Esophagus (tissue), 2 donors: Measurements from ENCODE around the gene SLC9A6. TPM values are rescaled to one million over a fixed set of nuclear protein-coding genes. Genes with fewer than 3 reads are reported as not detected.

Experiments used
- H3K27ac ChIP-seq, 2 donors: one replicate each; pipeline ENCODE4 v1.5.1; 2013; ENCODE audit warnings: low read depth in 2 of 2, mild to moderate bottlenecking in 2 of 2, inconsistent platforms in 1 of 2, low read length in 1 of 2, moderate library complexity in 1 of 2
- H3K27me3 ChIP-seq, 2 donors: one replicate each; pipeline ENCODE4 v1.6.1; 2013; ENCODE audit warnings: low read length in 2 of 2, control low read depth in 1 of 2, mild to moderate bottlenecking in 1 of 2; ENCODE audit not compliant: insufficient read depth in 2 of 2, control insufficient read depth in 1 of 2
- H3K36me3 ChIP-seq, 2 donors: one replicate each; pipeline ENCODE4 v1.6.1; 2013; ENCODE audit warnings: low read length in 1 of 2; ENCODE audit not compliant: control insufficient read depth in 2 of 2, insufficient read depth in 2 of 2
- H3K4me1 ChIP-seq, 2 donors: one replicate each; pipeline ENCODE4 v1.6.1; 2013; ENCODE audit warnings: low read length in 1 of 2; ENCODE audit not compliant: control insufficient read depth in 2 of 2, insufficient read depth in 2 of 2
- H3K4me3 ChIP-seq, 2 donors: one replicate each; pipeline ENCODE4 v1.5.1; 2013; ENCODE audit warnings: low read length in 2 of 2, mild to moderate bottlenecking in 2 of 2, low read depth in 1 of 2, moderate library complexity in 1 of 2
- H3K9me3 ChIP-seq, 2 donors: one replicate each; pipeline ENCODE4 v1.6.1; 2013; ENCODE audit warnings: mild to moderate bottlenecking in 2 of 2, low read depth in 1 of 2, low read length in 1 of 2, moderate library complexity in 1 of 2; ENCODE audit not compliant: control insufficient read depth in 2 of 2, insufficient read depth in 1 of 2
- WGBS, 2 donors: extraction: QIAGEN DNeasy Blood & Tissue Kit; methylation state at CpG; one replicate each; pipeline ENCODE4 v1.1.7; 2013; 5-methylcytosine and 5-hydroxymethylcytosine counted together
- polyA plus RNA-seq, 2 donors: library from polyadenylated mRNA; stranded (reverse); fragments of 200-250 nt; gene quantifications; one replicate each; pipeline ENCODE4 v1.2.3, GENCODE V29; 2013
- donor health status: healthy with polysubstance abuse.
- donor health status: Bipolar disorder and iron deficiency.

Gene SLC9A6
- polyA plus RNA-seq, 2 donors = 6.6 to 7.2 TPM

DNA sequence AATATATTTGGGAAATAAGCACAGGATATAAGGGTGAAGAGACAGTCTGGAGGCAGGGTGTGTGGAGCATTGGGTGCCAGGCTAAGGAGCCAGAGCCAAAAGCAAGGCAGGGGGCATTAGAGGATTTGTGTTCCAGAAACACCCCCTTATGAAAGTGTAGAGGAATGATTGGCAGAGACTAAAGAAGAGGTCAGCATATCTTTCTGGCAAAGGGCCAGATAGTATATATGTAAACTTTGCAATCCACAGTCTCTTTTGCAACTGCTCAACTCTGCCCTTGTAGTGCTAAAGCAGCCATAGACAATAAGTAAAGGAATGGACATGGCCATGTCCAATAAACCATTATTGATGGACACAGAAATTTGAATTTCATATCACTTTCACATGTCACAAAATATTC lies 3.6 kb upstream of the SLC9A6 start:
- Histone ChIP-seq H3K9me3 (no peaks in the 10 kb centered on the region), H3K4me1 (no peaks in the 10 kb centered on the region), H3K27me3 (no peaks in the 10 kb centered on the region), H3K36me3 (no peaks in the 10 kb centered on the region), H3K27ac (no peak overlapping the region), H3K4me3 (no peak overlapping the region)

- Histone ChIP-seq H3K4me3 (no peak overlapping the region), H3K4me1 (no peaks in the 10 kb centered on the region), H3K27me3 (no peaks in the 10 kb centered on the region), H3K27ac (no peak overlapping the region), H3K36me3 (no peaks in the 10 kb centered on the region), H3K9me3 (no peaks in the 10 kb centered on the region)
- WGBS, 2 donors = 50 to 64% methylated on average over 1 of the region's 1 CpG
Measured at GRCh38 chrX:135982860-135983259, 2.4 kb upstream of the SLC9A6 start.

DNA sequence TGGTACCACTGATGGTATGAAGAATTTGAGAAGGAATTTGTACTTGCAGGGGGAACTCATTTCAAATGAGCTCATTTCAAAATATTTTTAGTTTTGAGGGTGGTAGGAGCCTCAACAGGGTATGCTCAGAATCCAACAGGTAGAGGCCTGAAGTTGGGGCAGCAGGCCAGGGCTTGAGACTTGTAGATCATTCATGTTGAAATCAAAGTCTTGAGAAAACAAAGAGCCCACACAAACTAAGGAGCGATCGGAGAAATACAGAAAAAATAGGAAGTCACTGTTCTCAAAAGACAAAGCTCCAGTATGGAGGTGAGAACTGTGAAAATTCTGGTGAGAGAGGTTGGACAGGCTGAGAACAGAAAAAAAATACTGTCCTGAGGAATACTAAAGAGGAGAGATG lies 979 bp upstream of the SLC9A6 start:
- peak overlapping the region in 1 of 2 donors; percentile 69 for H3K4me3 ChIP-seq
- no peaks in the 10 kb centered on the region for H3K36me3 ChIP-seq
- H3K4me1 ChIP-seq = no peaks in the 10 kb centered on the region
- no peak overlapping the region for H3K27ac ChIP-seq
- no peaks in the 10 kb centered on the region for H3K9me3 ChIP-seq
- WGBS, 2 donors = 36 to 68% methylated on average over 2 of the region's 2 CpGs
- no peaks in the 10 kb centered on the region for H3K27me3 ChIP-seq

DNA sequence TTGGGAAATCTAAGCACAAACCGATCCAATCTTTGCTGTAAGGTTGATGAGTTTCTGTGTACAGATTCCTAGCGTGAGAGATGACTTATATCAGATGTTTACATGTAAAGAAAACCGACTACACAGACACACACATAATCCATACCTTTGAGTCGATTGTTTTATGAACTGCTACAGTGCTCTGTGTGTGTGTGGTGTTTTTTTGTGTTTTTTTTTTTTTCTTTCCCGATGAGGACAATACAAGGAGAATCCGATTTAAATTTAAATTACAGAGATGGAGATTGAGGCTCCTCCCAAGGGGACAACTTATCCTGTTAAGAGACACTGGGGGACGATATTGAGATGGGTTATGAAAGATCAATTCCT lies 461 bp upstream of the SLC9A6 start:
- no peaks in the 10 kb centered on the region for H3K27me3 ChIP-seq
- peak overlapping the region; percentile 70 to 91 for H3K27ac ChIP-seq
- no peaks in the 10 kb centered on the region for H3K4me1 ChIP-seq
- H3K4me3 ChIP-seq = peak overlapping the region; percentile 69 to 81
- H3K36me3 ChIP-seq = no peaks in the 10 kb centered on the region
- no peaks in the 10 kb centered on the region for H3K9me3 ChIP-seq
- WGBS, 2 donors = 2 to 26% methylated on average over 7 of the region's 7 CpGs

- Histone ChIP-seq H3K27me3 (no peaks in the 10 kb centered on the region), H3K9me3 (no peaks in the 10 kb centered on the region), H3K4me3 (peak overlapping the region; percentile 69 to 81), H3K27ac (peak overlapping the region; percentile 70 to 78), H3K4me1 (no peaks in the 10 kb centered on the region), H3K36me3 (no peaks in the 10 kb centered on the region)
- WGBS, 2 donors = 1 to 21% methylated on average over 15 of the region's 15 CpGs
Measured at GRCh38 chrX:135985973-135986310, 707 bp downstream of the SLC9A6 start.

DNA sequence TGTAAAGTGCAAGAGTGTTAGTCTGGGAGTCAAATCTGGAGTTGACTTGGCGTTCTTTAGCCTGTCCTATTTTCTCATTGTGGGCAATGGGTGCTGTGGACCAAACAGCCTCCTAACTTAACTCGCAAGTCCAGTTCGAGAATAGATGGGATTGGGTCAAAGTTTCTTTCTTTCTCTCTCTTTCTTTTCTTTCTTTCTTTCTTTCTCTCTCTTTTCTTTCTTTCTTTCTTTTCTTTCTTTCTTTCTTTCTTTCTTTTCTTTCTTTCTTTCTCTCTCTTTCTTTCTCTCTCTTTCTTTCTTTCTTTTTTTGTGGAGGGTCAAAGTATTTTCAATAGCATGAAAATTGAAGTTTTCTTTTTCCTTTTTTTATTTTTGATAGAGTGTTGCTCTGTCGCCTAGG lies 3.0 kb downstream of the SLC9A6 start:
- WGBS, 2 donors = 77 to 88% methylated on average over 4 of the region's 4 CpGs
- Histone ChIP-seq H3K36me3 (no peaks in the 10 kb centered on the region), H3K9me3 (no peaks in the 10 kb centered on the region), H3K4me3 (no peak overlapping the region), H3K4me1 (no peaks in the 10 kb centered on the region), H3K27ac (no peak overlapping the region), H3K27me3 (no peaks in the 10 kb centered on the region)

- H3K4me3 ChIP-seq = no peak overlapping the region
- H3K9me3 ChIP-seq = no peaks in the 10 kb centered on the region
- peaks cover 0 to 4% of the 10 kb centered on the region in 2 donors for H3K27me3 ChIP-seq
- 89 to 90% methylated on average over 4 of the region's 4 CpGs for WGBS, 2 donors
- no peaks in the 10 kb centered on the region for H3K4me1 ChIP-seq
- no peak overlapping the region for H3K27ac ChIP-seq
- H3K36me3 ChIP-seq = peaks cover 2% of the 10 kb centered on the region in 2 donors
Measured at GRCh38 chrX:136015016-136015415, 29.8 kb downstream of the SLC9A6 start.

DNA sequence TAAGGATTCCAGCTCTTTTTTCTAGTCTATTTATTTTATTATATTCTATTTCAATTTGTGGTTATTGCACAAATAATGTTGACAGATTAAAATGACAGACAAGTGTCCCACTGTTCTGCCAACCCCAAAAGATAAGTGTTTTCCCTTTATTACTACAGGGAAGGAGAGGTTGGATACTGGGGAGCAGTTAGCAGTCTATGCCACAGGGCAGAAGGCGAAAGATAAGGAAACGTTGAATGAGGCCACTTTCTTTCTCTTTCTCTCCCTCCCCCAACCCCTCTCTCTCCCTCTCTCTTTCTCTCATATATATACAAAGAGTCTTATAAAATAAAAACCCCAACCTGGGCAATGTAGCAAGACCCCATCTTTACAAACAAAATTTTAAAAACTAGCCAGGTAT lies 31.6 kb downstream of the SLC9A6 start:
- H3K36me3 ChIP-seq = peaks cover 2% of the 10 kb centered on the region in 2 donors
- no peak overlapping the region for H3K27ac ChIP-seq
- H3K4me1 ChIP-seq = no peaks in the 10 kb centered on the region
- H3K4me3 ChIP-seq = no peak overlapping the region
- H3K27me3 ChIP-seq = no peaks in the 10 kb centered on the region
- no peaks in the 10 kb centered on the region for H3K9me3 ChIP-seq
- 80 to 88% methylated on average over 2 of the region's 2 CpGs for WGBS, 2 donors

GRCh38 chrX:136019226-136019625 lies 34.0 kb downstream of the SLC9A6 start:
- Histone ChIP-seq H3K27me3 (no peaks in the 10 kb centered on the region), H3K36me3 (peaks cover 2% of the 10 kb centered on the region in 2 donors), H3K4me3 (no peak overlapping the region), H3K27ac (no peak overlapping the region), H3K9me3 (no peaks in the 10 kb centered on the region), H3K4me1 (no peaks in the 10 kb centered on the region)
- 65 to 81% methylated on average over 5 of the region's 5 CpGs for WGBS, 2 donors

DNA sequence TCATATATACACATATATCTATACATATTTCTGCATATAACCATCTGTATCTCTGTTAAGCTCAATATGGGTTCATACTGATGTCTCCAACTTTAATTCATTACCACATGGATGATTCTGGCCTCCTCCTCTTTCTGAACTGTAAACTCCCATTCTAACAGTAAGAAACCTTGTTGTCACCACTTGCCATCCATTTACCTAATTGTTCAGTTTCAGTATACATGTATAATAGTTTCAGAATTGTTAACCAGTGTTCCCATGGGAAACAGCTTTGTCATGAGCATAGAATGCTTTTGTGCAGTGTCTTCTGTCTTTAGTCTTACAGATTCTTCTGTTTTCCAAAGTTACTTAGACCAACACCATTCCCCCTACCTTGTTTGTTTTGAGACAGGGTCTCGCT lies 35.9 kb downstream of the SLC9A6 start:
- no peak overlapping the region for H3K4me3 ChIP-seq
- H3K9me3 ChIP-seq = no peaks in the 10 kb centered on the region
- no peak overlapping the region for H3K27ac ChIP-seq
- H3K4me1 ChIP-seq = no peaks in the 10 kb centered on the region
- no peaks in the 10 kb centered on the region for H3K27me3 ChIP-seq
- peaks cover 2% of the 10 kb centered on the region in 2 donors for H3K36me3 ChIP-seq
- WGBS, 2 donors = 80 to 100% methylated on average over 1 of the region's 1 CpG
